GM13977 (cell line): Measurements from ENCODE around the gene BABAM2.

Experiments
- DNase-seq: peaks from one replicate; pipeline ENCODE4 v3.0.0; 2012; ENCODE audit warnings: low spot score
- in situ Hi-C: fragments of 300-500 bp; cut with MboI; formaldehyde crosslinking; loops from one replicate; pipeline ENCODE4 v1.12.0; 2022; ENCODE audit warnings: low sequenced_read_pairs, low pct_unique_long_range_greater_than_20kb, mixed read lengths, inconsistent platforms; ENCODE audit not compliant: unreplicated experiment
- TF ChIP-seq, protein P1 (sequence below): IDR thresholded peaks from 2 replicates; pipeline ENCODE4 v1.5.1; 2012; ENCODE audit warnings: mild to moderate bottlenecking, control low read depth; ENCODE audit not compliant: insufficient read depth; ENCODE audit errors: extremely low read depth, missing control alignments

Gene BABAM2

DNA sequence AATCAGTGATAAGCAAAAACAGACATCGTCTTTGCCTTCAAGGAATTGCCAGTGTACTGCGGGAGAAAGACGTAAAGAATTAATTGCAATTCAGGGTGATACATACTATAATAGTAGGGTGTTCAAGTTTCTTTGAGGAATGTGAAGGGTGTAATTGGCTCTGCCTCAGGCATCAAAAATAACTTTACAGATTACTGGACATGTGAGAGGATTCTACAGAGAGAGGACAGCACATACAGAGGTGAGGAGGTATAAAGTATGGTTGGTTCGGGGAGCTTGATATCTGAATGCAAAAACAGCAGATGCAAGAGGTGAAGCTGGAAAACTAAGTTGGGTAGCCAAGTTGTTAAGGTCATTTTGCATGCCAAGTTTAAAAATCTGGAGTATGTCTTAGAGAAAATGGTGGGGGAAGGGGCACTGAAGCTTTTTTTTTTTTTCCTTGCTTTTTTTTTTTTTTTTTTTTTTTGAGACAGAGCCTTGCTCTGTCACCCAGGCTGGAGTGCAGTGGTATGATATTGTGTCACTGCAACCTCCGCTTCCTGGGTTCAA is 274.6 kb downstream of the BABAM2 start:
- TF ChIP-seq, protein P1, sequence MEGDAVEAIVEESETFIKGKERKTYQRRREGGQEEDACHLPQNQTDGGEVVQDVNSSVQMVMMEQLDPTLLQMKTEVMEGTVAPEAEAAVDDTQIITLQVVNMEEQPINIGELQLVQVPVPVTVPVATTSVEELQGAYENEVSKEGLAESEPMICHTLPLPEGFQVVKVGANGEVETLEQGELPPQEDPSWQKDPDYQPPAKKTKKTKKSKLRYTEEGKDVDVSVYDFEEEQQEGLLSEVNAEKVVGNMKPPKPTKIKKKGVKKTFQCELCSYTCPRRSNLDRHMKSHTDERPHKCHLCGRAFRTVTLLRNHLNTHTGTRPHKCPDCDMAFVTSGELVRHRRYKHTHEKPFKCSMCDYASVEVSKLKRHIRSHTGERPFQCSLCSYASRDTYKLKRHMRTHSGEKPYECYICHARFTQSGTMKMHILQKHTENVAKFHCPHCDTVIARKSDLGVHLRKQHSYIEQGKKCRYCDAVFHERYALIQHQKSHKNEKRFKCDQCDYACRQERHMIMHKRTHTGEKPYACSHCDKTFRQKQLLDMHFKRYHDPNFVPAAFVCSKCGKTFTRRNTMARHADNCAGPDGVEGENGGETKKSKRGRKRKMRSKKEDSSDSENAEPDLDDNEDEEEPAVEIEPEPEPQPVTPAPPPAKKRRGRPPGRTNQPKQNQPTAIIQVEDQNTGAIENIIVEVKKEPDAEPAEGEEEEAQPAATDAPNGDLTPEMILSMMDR: no peak
- in situ Hi-C loops: no loop called here
- DNase-seq: no peak

DNA sequence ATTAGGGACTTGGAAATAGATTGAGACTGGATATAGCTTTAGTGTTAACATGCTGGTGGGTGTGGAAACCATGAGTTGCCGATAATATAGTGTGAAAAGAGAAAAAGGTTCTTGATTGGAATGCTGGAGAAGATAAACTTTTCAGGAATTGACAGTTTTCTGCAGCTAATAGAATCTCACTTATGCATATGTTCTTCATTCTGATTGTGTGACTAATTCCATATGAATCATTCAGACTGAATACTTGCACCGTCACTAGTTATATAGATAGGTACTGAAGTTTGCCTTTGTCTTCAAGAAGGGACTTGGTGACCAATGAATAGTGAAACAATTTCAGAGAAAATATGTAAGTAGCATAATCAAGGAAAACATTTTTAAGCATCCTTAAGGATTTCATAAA is 276.4 kb downstream of the BABAM2 start:
- TF ChIP-seq, protein P1: no peak
- in situ Hi-C loops: no loop called here
- no peak for DNase-seq

DNA sequence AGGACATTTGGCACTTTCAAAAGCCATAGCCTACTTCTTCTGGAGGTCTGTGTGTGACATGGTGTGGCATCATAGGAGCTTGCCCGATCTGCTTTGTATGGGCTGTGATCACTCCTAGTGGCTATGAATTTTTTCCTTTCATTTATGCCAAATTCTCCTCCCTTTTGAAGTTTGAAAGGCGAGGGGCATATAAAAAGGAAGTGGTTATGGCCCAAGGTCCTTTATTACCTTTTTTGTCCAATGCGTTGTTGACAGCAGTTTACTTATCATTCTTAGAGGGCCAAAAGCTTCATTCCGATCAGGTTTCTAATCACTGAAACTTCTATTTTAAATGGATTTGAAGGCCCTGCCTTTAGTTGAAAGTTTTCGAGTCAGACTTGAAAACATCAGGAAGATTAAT is 277.8 kb downstream of the BABAM2 start:
- TF ChIP-seq, protein P1: no peak
- in situ Hi-C loops: no loop called here

DNA sequence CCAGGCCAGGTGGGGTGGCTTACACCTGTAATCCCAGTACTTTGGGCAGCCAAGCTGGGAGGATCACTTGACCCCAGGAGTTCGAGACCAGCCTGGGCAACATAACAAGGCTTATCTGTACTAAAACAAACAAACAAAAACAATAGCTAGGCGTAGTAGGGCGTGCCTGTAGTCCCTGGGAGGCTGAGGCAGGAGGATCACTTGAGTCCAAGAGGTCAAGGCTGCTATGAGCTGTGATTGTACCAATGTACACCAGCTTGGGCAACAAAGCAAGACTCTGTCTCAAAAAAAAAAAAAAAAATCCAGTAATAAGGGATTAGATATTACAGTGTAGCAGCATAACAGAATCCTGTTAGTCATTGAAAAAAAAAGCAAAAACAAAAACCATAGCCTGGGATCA is 279.0 kb downstream of the BABAM2 start:
- TF ChIP-seq, protein P1: no peak
- DNase-seq: no peak
- in situ Hi-C loops: no loop called here

More for the DNA sequence above, 277.8 kb downstream of the BABAM2 start:
- no peak for DNase-seq

DNA sequence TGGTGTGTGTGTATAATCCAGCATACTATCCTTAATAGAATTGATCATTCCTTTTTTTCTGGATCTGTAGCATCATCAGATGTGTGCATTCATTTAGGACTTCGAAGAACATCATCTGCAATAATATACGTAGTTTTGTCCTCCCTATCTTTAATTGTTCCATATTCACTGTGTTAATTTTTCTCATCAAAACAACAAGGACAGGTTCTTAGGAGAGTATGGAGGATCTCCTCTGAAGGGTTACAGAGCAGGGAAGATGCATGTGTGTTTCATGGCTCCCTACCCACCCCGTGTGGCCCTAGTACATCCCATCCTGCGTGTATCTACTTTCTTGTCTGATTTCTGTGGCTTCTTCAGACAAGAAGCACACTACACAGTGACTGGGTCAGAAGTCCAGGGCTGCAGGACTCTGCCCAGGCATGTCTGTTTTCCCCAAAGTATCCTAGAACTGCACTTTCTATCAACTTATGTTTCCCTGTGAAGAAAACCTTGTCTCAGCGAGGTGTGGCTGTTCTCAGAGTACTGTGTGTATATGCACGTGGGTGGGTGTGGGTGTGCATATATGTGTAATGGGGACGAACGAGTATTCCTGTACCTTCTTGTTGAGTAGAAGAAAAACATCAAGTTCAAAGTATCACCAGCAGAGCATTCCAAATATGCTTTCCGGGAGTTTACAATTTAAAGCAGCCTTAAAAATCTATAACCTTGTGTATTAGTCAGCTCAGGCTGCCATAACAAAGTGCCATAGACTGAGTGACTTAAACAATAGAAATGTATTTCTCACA is 281.8 kb downstream of the BABAM2 start:
- DNase-seq: no peak
- in situ Hi-C loops: no loop called here
- TF ChIP-seq, protein P1: no peak

DNA sequence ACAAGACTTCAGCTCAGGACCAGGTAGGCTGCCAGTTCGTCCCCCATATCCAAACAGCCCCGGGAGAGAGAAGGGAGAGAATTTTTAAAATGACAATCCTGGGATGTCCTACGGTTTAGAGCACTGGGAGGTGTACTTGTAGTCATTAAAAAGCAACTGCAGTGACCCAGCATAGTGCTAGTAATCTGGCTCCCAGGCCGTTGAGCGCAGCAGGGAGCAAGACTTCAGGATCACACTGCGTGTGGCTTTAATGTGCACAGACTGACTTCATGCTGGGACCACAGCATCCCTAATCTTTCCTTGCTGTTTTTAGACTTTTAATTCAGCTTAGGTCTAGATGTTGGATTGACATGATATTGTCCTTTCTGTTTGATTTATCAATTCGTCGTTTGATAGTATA is 282.8 kb downstream of the BABAM2 start:
- TF ChIP-seq, protein P1: no peak
- in situ Hi-C loops: no loop called here
- DNase-seq: no peak

DNA sequence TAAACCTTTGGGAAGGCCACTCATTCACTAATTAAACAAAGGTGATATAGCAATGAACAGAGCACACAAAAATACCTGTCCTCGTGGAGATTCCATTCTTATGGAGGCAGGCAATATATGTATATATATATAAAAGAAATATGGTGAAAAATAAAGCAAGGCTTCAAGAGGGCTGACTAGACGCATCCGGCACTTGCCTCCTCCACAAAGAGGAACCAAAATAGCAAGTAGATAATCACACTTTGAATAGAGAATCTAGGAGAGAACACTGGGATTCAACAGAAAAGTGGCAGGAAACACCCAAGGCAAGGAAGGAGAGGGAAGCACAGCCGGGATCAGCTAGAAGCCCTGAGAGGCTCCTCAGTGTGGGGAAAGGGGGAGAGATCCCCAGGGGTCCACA is 283.7 kb downstream of the BABAM2 start:
- TF ChIP-seq, protein P1: no peak
- DNase-seq: no peak
- in situ Hi-C loops: no loop called here
